Uterus (tissue), 2 donors: ENCODE measurements around the gene NPFFR2.

Experiments used
- CTCF ChIP-seq, 4 experiments: fragments of 200-600 bp in 2 of 4; fragments of 450-650 bp in 2 of 4; sonication (generic) in 2 of 4; IDR thresholded peaks; one replicate each; pipeline ENCODE4 v1.5.1; 2016 to 2019; ENCODE audit warnings: antibody characterized with exemption in 4 of 4, mild to moderate bottlenecking in 2 of 4, moderate library complexity in 1 of 4
- POLR2A ChIP-seq, 2 donors: fragments of 450-650 bp; IDR thresholded peaks; one replicate each; pipeline ENCODE4 v1.6.1; 2016; ENCODE audit warnings: antibody characterized with exemption in 2 of 2, mild to moderate bottlenecking in 1 of 2, moderate library complexity in 1 of 2

- no peak for TF ChIP-seq CTCF (IDR thresholded peaks at IDR 0.05)
- no peak for TF ChIP-seq POLR2A (IDR thresholded peaks at IDR 0.05)
Observed at GRCh38 chr4:71992571-71993312, 39.1 kb upstream of the NPFFR2 start.
